ENCODE data around the gene CAMK2A. TPM values are rescaled to one million over a fixed set of nuclear protein-coding genes. Genes with fewer than 3 reads are reported as not detected.

CAMK2A gene
- total RNA-seq, 4 donors from 2014 or later = not detected

GRCh38 chr5:150184990-150185912 is 104.3 kb downstream of the CAMK2A start:
- no peak overlapping the region for H3K27ac ChIP-seq
- TF ChIP-seq POLR2A (IDR thresholded peaks at IDR 0.05) = no peak
- no peak for TF ChIP-seq CTCF (IDR thresholded peaks at IDR 0.05)
- no peak overlapping the region for H3K4me3 ChIP-seq (replicated peaks in 1 of 3)
- H3K27me3 ChIP-seq = peaks cover 10% of the 10 kb centered on the region
- peaks cover 4 to 18% of the 10 kb centered on the region in 2 donors for H3K4me1 ChIP-seq
- H3K36me3 ChIP-seq = no peaks in the 10 kb centered on the region
- no peak for DNase-seq
- 86 to 87% methylated on average over 12 of the region's 12 CpGs for WGBS, 2 donors
- no peaks in the 10 kb centered on the region for H3K9me3 ChIP-seq
- intact Hi-C loops (cut with DNase I) = no loop called here

DNA sequence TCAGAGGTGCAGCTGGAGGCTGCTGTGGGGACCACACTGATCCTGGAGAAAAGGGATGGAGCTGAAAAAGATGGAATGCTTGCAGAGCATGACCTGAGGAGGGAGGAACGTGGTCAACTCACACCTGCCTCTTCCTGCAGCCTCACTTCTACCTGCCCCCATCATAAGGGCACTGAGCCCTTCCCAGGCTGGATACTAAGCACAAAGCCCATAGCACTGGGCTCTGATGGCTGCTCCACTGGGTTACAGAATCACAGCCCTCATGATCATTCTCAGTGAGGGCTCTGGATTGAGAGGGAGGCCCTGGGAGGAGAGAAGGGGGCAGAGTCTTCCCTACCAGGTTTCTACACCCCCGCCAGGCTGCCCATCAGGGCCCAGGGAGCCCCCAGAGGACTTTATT is 105.6 kb downstream of the CAMK2A start:
- Histone ChIP-seq H3K27ac (no peak overlapping the region), H3K4me3 (replicated peaks in 1 of 3) (no peak overlapping the region), H3K27me3 (no peaks in the 10 kb centered on the region), H3K9me3 (no peaks in the 10 kb centered on the region), H3K36me3 (no peaks in the 10 kb centered on the region), H3K4me1 (peaks cover 4 to 21% of the 10 kb centered on the region in 2 donors)
- TF ChIP-seq CTCF (IDR thresholded peaks at IDR 0.05) (no peak), POLR2A (IDR thresholded peaks at IDR 0.05) (no peak)
- DNase-seq = no peak
- intact Hi-C loops (cut with DNase I) = no loop called here
- WGBS, 2 donors = 83 to 95% methylated on average over 2 of the region's 2 CpGs

GRCh38 chr5:150183436-150183835 is 106.1 kb downstream of the CAMK2A start:
- WGBS, 2 donors = 92% methylated on average over 10 to 11 of the region's 12 CpGs
- intact Hi-C loops (cut with DNase I) = no loop called here
- Histone ChIP-seq H3K27ac (no peak overlapping the region), H3K27me3 (no peaks in the 10 kb centered on the region), H3K4me1 (peaks cover 4 to 21% of the 10 kb centered on the region in 2 donors), H3K9me3 (no peaks in the 10 kb centered on the region), H3K4me3 (replicated peaks in 1 of 3) (no peak overlapping the region), H3K36me3 (no peaks in the 10 kb centered on the region)
- DNase-seq = no peak
- no peak for TF ChIP-seq CTCF (IDR thresholded peaks at IDR 0.05)
- TF ChIP-seq POLR2A (IDR thresholded peaks at IDR 0.05) = no peak

DNA sequence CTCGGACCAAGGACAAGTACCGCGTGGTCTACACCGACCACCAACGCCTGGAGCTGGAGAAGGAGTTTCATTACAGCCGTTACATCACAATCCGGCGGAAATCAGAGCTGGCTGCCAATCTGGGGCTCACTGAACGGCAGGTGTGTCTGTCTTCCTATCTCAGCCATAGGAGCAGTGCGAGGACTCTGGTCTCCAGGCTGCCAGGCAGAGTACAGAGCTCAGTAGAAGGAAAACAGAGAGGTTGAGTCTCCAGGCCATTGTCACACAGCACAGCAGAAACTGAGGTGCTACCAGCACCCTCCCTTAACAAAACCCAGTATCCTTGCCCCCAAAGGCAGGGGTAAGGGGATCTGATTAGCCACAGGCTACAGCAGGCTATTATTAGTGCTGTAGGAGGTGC is 106.8 kb downstream of the CAMK2A start:
- Histone ChIP-seq H3K27ac (no peak overlapping the region), H3K9me3 (no peaks in the 10 kb centered on the region), H3K4me1 (peaks cover 5 to 25% of the 10 kb centered on the region in 2 donors), H3K27me3 (no peaks in the 10 kb centered on the region), H3K4me3 (replicated peaks in 1 of 3) (no peak overlapping the region), H3K36me3 (no peaks in the 10 kb centered on the region)
- intact Hi-C loops (cut with DNase I) = no loop called here
- 87 to 92% methylated on average over 10 of the region's 10 CpGs for WGBS, 2 donors
- TF ChIP-seq CTCF (IDR thresholded peaks at IDR 0.05) (no peak), POLR2A (IDR thresholded peaks at IDR 0.05) (no peak)
- DNase-seq = no peak
